ENCODE measurements around the gene DUSP19.
A peak's percentile ranks its signal among the peaks of the same experiment; 100 is the strongest.
"Not testable (repeated sequence)": the region's sequence is repeated elsewhere in the genome, so short reads cannot be mapped to it uniquely, and the experiment has no call there.

DUSP19 gene

GRCh38 chr2:183078464-183079138, at the start of gene DUSP19:
Gene DUSP19, plus strand, starts transcription at chr2:183078747. Its CDS starts 187 bp downstream, at chr2:183078934.
- peak; percentile 67 to 87 for DNase-seq

- no peak for DNase-seq
These were observed 49.3 kb upstream of the DUSP19 start for GRCh38 chr2:183029219-183029618.

DNA sequence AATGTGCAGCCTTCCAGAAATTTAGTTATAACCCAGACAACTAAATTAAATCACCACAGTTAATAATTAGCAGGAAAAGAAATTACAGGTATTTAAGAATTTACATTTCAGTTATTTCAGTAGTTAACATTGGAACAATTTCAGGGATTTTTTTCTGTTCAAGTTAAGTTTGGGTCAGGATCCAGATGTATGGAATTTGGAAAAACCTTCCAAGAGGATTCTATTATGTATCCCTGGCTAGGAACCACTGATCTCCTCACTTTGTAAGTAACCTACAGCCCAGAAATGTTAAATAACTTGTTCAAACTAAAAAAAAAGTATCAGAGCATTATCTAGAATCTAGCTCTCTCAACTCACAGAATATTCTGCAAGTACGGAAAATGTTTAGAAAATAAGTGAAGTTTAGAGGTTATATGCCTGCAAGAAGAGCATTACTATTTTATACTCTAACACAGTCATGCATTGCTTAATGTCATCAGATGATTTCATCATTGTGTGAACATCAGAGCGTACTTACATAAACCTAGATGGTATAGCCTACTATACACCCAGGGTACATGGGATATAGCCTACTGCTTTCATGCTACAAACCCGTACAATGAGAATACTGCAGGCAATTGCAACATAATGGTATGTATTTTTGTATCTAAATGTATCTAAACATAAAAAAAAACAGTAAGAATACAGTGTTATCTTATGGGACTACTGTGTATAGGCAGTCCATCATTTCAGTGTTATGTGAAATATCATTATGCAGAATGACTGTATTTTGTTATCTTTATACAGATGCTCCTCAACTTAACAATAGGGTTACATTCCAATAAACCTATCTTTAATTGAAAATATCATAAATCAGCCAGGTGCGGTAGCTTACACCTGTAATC, 46.4 kb upstream of the DUSP19 start:
- no peak for DNase-seq

DNA sequence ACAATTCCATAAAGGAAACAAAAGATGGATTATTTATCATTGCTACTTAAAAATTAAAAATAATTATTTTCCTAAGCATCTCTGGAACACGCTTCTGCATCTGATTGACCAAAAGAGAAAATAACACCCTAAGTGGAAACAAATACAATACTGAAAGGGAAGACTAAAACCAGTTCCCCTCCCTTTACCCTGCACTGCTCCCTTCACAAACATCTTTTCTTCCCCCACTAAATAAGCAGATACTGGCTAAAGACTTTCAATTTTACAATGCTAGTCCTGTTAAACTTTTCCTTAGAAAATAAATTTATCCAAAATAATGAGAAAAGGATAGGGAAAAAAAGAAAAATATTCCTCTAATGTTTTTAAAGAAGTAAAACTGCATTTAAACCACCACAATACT, 44.6 kb upstream of the DUSP19 start:
- DNase-seq, result no peak

DNA sequence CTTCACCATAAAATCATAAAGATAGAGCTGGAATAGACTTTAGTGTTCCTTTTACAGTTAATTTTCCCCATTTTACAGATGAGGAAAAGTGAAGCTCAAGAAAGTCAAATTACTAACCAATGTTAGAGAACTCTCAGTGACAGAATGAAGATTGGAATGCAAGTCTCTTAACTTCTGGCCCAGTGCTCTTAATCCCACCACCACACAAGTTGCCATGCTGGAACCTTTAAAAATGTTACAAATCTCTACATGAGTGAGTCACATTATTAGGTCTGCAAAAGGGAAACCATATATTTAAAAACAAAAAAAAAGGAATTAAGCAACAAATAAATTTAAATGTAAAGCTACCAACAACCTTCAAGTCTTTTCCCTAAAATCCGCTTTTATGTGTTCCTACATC, 43.7 kb upstream of the DUSP19 start:
- DNase-seq, result no peak

DNA sequence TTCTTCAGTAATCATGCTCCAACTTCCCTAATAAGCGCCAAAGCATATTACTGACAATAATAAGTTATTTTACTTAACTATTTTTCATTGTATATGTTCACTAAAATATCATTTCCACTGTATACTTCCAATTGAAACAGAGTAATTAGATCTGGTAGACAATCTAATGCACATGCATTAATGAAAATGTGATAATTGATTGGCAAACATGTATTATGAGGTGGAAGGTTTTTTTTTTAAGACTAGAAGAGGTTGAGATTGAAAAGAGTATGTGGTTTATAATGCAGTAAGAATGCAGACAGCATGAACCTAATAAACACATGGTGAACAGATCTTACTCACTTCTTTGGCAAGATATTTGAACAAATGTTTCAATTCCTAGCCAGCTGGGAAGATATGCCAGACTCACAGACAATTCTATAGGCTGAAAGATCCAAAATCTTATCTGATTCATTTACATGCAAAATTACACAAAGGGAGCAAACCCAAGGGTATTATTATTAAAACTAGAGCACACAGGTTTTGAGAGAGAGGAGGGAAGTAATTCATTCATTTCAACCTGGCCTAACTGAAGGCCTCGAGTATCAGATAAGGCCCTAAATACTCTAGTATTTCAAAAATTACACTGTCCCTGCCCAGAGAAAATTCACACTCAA, 43.1 kb upstream of the DUSP19 start:
- DNase-seq, result no peak

DNA sequence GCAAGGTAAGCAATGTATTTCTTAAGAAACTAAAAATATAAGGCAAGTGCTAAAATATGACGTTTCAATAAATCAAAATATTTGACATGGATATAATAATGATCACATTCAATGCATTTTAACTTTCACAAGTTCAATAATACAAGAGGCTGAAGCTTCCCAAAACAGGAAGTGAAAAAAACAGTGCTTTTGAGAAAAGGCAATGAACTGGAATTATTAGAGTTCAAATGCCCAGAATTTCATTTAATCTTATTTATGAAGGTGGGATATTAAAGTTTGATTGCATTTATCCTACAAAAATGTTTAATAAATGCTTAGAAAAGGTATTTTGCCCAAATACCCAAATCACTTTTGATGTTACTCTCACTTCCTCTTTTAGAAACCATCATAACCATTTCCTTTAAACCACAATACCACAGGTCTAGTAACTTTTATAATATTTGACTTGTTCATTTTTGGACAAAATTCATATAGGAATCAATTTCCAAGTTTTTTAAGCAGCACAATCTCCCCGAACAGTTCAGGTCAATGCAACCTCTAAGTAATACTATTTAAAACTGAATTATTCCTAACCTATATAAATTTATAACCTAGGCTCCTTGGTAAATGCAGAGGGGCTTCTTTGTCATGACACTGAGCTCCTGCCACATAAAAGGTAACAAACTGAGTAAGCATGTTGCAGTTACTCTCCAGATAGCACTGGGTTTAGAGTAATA, 42.4 kb upstream of the DUSP19 start:
- DNase-seq, result no peak

DNA sequence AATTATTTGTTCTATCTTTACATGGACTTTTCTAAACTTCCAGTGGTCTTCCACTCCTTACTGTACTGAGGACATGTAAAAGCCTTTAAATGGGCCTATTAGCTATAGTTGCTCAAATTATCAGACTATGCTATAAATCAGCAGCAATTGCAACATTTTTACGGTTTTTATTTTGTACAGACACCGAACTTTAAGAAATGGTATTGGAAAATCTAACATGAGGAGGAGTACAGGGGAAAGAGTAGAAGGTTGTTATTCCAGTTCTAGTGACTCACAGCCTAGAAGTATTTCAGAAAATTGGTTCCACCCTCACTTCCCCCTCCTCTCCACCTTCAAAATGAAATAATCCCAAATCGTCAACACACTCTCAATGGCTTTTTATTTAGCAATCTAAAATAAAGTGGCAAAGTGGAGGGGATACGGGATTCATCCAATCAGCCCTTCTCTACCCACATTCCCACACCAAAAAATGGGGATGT, 41.4 kb upstream of the DUSP19 start:
- peak in 1 of 2 experiments; percentile 52 for DNase-seq

GRCh38 chr2:183037553-183038340, 40.8 kb upstream of the DUSP19 start:
- DNase-seq, result peak; percentile 13 to 45

DNA sequence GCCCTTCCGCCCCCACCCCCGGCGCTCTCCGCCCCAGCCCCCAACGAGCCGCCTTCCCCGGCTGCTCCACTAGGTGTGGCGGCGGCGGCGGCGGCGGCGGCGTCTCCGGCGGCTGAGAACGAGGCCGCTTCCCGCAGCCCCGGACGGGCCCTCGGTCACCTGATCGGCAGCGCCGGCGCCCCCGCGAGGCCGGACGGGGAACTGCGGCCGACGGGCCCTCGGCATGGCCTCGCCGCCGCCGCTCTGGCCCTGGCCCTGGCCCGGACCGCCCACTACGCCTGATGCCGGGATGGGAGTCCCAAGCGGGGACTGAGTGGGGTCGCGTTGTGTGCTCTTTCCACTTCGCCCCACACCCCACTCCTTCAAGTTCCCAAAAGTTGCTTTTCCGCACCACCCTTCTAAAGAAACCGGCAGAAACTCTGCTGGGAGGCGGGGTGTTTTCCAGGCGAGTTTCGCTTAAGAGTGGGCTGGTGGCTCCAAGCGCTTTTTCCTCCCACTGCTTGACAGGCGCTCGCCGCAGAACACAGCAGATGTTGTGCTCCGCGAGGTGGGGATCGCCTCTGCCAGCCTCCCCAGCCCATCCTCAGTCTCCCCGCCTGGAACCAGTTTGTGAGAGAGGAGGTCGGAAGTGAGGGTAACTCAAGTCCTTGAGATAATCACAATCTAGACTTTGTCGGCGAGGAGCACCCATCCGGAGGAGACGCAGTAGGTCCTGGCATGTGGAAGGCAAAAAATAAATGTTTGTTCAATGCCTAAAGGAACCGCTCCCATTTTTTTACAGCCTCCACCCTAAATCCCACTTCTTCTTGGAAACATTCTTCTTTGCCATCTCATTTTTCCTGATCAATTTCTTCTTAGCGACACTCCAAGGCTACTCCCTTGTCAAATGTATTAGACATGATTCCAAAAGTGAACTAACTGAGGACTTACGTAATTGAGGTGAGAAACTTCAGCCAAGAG, 39.9 kb upstream of the DUSP19 start, which contains the start of gene NCKAP1:
TSS of gene NCKAP1 (minus strand) at position 117 of the 960 bp plus-strand sequence. CDS start 358 bp downstream, outside the sequence.
- peak; percentile 17 to 69 for DNase-seq

- DNase-seq, result no peak
These were observed 37.9 kb upstream of the DUSP19 start for GRCh38 chr2:183040604-183041003.

DNA sequence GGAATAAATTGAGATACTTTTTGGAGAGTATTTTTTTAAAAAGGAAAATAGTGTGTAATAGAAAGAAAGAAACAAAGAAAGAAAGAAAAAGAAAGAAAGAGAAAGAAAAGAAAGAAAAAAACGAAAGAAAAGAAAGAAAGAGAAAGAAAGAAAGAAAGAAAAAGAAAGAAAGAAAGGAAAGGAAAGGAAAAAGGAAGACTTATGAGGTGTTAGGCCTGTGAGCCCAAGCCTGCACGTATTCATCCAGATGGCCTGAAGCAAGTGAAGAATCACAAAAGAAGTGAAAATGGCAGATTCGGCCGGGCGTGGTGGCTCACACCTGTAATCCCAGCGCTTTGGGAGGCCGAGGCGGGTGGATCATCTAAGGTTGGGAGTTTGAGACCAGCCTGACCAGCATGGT, 35.0 kb upstream of the DUSP19 start:
- DNase-seq, result not testable (repeated sequence)

DNA sequence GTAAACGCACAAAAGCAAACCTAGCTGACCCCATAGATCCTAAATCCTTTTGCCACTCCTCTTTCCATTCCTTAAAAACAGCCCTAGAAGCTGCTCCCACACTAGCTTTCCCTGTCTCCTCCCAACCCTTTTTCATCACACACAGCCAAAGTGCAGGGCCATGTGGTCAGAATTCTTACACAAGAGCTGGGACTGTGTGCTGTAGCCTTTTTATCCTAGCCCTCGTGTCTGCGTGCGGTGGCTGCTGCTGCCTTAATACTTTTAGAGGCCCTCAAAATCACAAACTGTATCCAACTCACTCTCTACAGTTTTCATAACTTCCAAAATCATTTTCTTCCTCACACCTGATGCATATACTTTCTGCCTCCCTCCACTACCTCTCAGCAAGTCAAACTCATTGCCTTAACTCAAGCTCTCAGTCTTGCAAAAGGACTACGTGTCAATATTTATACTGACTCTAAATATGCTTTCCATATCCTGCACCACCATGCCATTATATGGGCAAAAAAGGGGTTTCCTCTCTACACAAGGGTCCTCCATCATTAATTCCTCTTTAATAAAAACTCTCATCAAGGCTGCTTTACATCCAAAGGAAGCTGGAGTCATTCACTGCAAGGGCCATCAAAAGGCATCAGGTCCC, 30.9 kb upstream of the DUSP19 start:
- not testable (repeated sequence) for DNase-seq

- DNase-seq, result no peak
These were observed 29.1 kb upstream of the DUSP19 start for GRCh38 chr2:183049420-183049819.

- no peak for DNase-seq
These were observed 21.1 kb upstream of the DUSP19 start for GRCh38 chr2:183057333-183057985.

DNA sequence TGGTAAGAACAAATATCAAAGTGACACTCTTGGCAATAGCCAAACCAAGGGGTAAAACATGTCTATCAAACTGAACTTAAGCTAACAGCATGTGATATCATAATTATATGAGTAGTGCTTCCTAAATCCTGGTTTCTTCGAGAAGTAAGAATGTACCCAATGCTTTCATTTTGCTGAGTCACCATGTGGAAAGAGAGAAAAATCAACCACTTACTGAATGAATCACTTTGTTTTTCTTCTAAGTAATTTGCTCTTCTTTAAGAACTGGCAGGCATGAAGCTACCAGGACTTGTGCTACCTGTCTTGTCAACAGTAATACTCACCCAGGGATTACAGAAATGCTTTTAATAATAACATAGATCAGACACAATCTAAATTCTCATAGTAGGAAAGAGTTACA, 19.0 kb upstream of the DUSP19 start:
- peak in 1 of 2 experiments; percentile 29 for DNase-seq

GRCh38 chr2:183060571-183061231, 17.8 kb upstream of the DUSP19 start:
- DNase-seq, result no peak

DNA sequence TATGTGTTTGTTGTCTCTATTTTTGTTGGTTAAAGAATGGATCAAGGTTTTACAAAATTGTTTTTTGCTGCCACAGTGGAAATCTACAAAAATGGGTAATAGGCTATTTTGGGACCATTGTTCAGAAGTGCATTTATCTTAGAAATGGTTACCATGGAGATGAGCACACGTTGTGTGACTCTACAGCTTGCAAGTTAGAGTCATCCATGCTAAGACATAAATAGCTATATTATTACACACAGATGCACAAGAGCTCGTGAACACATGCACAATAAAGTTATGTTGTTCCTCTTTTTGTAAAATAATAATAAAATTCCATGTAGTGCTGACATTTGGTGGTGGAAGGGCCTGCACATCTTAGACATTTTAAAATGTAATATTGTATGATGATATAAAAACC, 15.5 kb upstream of the DUSP19 start:
- no peak for DNase-seq

GRCh38 chr2:183068561-183068960, 10.0 kb upstream of the DUSP19 start:
- DNase-seq, result no peak

Data from SW 1271 (cell line).